SK-N-SH (cell line): ENCODE data around the gene METTL9. TPM values are rescaled to one million over a fixed set of nuclear protein-coding genes. Genes with fewer than 3 reads are reported as not detected.

Experiments
- CTCF ChIA-PET: fragments of 300-600, 350-600 bp; formaldehyde crosslinking; extraction: SDS; loops from one replicate; lab custom pipeline; 2021; lab: Yijun Ruan, JAX
- POLR2A ChIA-PET: fragments of 350-600 bp; sonication (Branson Sonifier 250); formaldehyde crosslinking; extraction: SDS; loops from one replicate; lab custom pipeline; 2020; ENCODE audit warnings: antibody characterized with exemption, inconsistent platforms; lab: Yijun Ruan, JAX
- DNase-seq: peaks from one replicate; pipeline ENCODE4 v3.0.0; 2012
- H2AFZ ChIP-seq: fragments of 200-600 bp; sonication (generic); 2 replicates; pipeline ENCODE4 v1.8.1; 2016; ENCODE audit warnings: antibody characterized with exemption, mild to moderate bottlenecking, low read depth
- H3F3A ChIP-seq: fragments of 200-600 bp; sonication (generic); replicated peaks from 2 replicates; pipeline ENCODE3; 2016; ENCODE audit warnings: antibody characterized with exemption, mild to moderate bottlenecking; ENCODE audit not compliant: insufficient read depth
- H3K27ac ChIP-seq, 2 experiments: fragments of 200-500 bp in 1 of 2; fragments of 200-600 bp in 1 of 2; sonication (Bioruptor generic) in 1 of 2; sonication (generic), shearing (Covaris generic) in 1 of 2; 2 replicates each; pipeline versions ENCODE4 v1.5.1 to v1.6.1; 2014 to 2016; ENCODE audit warnings: low read depth in 2 of 2, inconsistent platforms in 1 of 2, low read length in 1 of 2, mild to moderate bottlenecking in 1 of 2, mixed read lengths in 1 of 2
- H3K27me3 ChIP-seq: fragments of 200-600 bp; sonication (generic), shearing (Covaris generic); 2 replicates; pipeline ENCODE4 v1.6.1; 2016; ENCODE audit warnings: mixed run types; ENCODE audit not compliant: insufficient read depth
- H3K36me3 ChIP-seq, 2 experiments: fragments of 200-500 bp in 1 of 2; fragments of 200-600 bp in 1 of 2; sonication (Bioruptor generic) in 1 of 2; sonication (generic) in 1 of 2; replicated peaks in 1 of 2; 2 replicates each; pipeline versions ENCODE3 to v1.5.1; 2014 to 2016; ENCODE audit warnings: low read length in 1 of 2, mild to moderate bottlenecking in 1 of 2; ENCODE audit not compliant: insufficient read depth in 2 of 2, control insufficient read depth in 1 of 2
- H3K4me1 ChIP-seq, 2 experiments: fragments of 200-500 bp in 1 of 2; fragments of 200-600 bp in 1 of 2; sonication (Bioruptor generic) in 1 of 2; sonication (generic), shearing (Covaris generic) in 1 of 2; 2 replicates each; pipeline versions ENCODE4 v1.5.1 to v1.6.1; 2014 to 2016; ENCODE audit warnings: low read depth in 1 of 2, low read length in 1 of 2, mixed run types in 1 of 2; ENCODE audit not compliant: insufficient read depth in 2 of 2, control insufficient read depth in 1 of 2
- H3K4me2 ChIP-seq: fragments of 200-600 bp; sonication (generic), shearing (Covaris generic); 2 replicates; pipeline ENCODE4 v1.6.1; 2017; ENCODE audit warnings: mixed run types
- H3K4me3 ChIP-seq, 2 experiments: fragments of 200-500 bp in 1 of 2; fragments of 200-600 bp in 1 of 2; sonication (Bioruptor generic) in 1 of 2; sonication (generic), shearing (Covaris generic) in 1 of 2; 2 replicates each; pipeline versions ENCODE4 v1.5.1 to v1.8.1; 2014 to 2016; ENCODE audit warnings: low read depth in 2 of 2, inconsistent platforms in 1 of 2, low read length in 1 of 2, mild to moderate bottlenecking in 1 of 2, mixed read lengths in 1 of 2, moderate library complexity in 1 of 2
- H3K79me2 ChIP-seq: fragments of 200-600 bp; sonication (generic); 2 replicates; pipeline ENCODE4 v1.8.1; 2017; ENCODE audit warnings: mild to moderate bottlenecking; ENCODE audit not compliant: insufficient read depth
- H3K9ac ChIP-seq: fragments of 200-600 bp; sonication (generic); 2 replicates; pipeline ENCODE4 v1.6.1; 2017; ENCODE audit warnings: mixed run types
- H3K9me2 ChIP-seq: fragments of 200-600 bp; sonication (generic); 2 replicates; pipeline ENCODE4 v1.6.1; 2017; ENCODE audit warnings: mixed run types
- H3K9me3 ChIP-seq: fragments of 200-600 bp; sonication (generic); 2 replicates; pipeline ENCODE4 v1.6.1; 2017; ENCODE audit warnings: mixed run types, mild to moderate bottlenecking, moderate library complexity
- H4K20me1 ChIP-seq: fragments of 200-600 bp; sonication (generic); 2 replicates; pipeline ENCODE4 v1.6.1; 2017; ENCODE audit warnings: mild to moderate bottlenecking, mixed run types; ENCODE audit not compliant: insufficient read depth
- ELF1 ChIP-seq: IDR thresholded peaks from 2 replicates; pipeline ENCODE4 v1.4.0; 2012
- EZH2phosphoT487 ChIP-seq: fragments of 200-600 bp; sonication (generic); IDR thresholded peaks from 2 replicates; pipeline ENCODE4 v1.6.1; 2017; ENCODE audit warnings: low read depth, mixed run types, mild to moderate bottlenecking, antibody characterized with exemption, moderate library complexity, borderline replicate concordance
- FOXJ3 ChIP-seq: sonication (generic); formaldehyde crosslinking; IDR thresholded peaks from 2 replicates; pipeline ENCODE4 v1.5.1; 2020; ENCODE audit warnings: mild to moderate bottlenecking, missing genetic modification reagents
- FOXM1 ChIP-seq: IDR thresholded peaks from 2 replicates; pipeline ENCODE4 v1.4.0; 2012; ENCODE audit warnings: low read depth, mild to moderate bottlenecking
- MEF2A ChIP-seq: IDR thresholded peaks from 2 replicates; pipeline ENCODE4 v1.4.0; 2012; ENCODE audit warnings: low read depth, borderline replicate concordance
- NFIC ChIP-seq: IDR thresholded peaks from 2 replicates; pipeline ENCODE4 v1.4.0; 2012; ENCODE audit warnings: borderline replicate concordance
- RCOR1 ChIP-seq: fragments of 150-350 bp; IDR thresholded peaks from 2 replicates; pipeline ENCODE4 v1.6.1; 2017; ENCODE audit warnings: antibody characterized with exemption, low read length
- RXRA ChIP-seq: IDR thresholded peaks from 2 replicates; pipeline ENCODE4 v1.4.0; 2012; ENCODE audit warnings: low read depth, mild to moderate bottlenecking, borderline replicate concordance
- ZBTB33 ChIP-seq: IDR thresholded peaks from 2 replicates; pipeline ENCODE4 v1.4.0; 2012; ENCODE audit warnings: low read depth, borderline replicate concordance
- WGBS: methylation state at CpG from one replicate; pipeline ENCODE4 v1.1.6; 2017; ENCODE audit warnings: low lambda C conversion rate; 5-methylcytosine and 5-hydroxymethylcytosine counted together
- polyA plus RNA-seq, 3 experiments: library from polyadenylated mRNA; depleted of rRNA; stranded (reverse); fragments of >200 nt; gene quantifications; 2 replicates each; pipeline ENCODE4 v1.2.3, GENCODE V29; 2012
- TF ChIP-seq, protein P1 (sequence below): IDR thresholded peaks from 2 replicates; pipeline ENCODE4 v1.4.0; 2012; ENCODE audit warnings: low read depth, borderline replicate concordance
- TF ChIP-seq, protein P2 (sequence below): IDR thresholded peaks from 2 replicates; pipeline ENCODE4 v1.6.1; 2012; ENCODE audit warnings: mild to moderate bottlenecking, low read depth, low read length, moderate library complexity

The METTL9 gene
- polyA plus RNA-seq, 1 of the 3 experiments (the other 2 are of a cell fraction) = 70.7 TPM

DNA sequence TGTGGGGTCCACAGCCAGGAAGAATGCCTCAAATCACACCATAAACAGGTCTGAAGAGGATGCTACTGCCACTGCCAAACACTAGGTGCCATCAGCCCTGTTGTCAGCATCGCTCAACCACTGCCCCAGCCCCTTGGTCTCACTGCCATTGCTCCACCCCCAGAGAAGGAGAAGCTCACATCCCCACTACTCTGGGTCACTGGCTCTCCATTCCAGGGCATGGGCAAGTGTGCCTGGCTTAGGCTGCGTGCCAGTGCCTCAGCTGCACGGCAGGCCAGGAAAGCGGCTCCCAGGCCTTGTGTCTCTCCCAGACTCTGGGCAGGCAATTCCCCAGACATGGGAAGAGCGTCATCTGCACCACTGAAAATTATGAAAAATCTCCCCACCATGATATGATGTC, 54.2 kb downstream of the METTL9 start:
- 92% methylated on average over 1 of the region's 5 CpGs for WGBS
- Histone ChIP-seq H3K4me3 (no peak overlapping the region), H3K79me2 (peaks cover 26% of the 10 kb centered on the region), H3K27me3 (no peaks in the 10 kb centered on the region), H3K9me2 (no peaks in the 10 kb centered on the region), H3K9ac (no peak overlapping the region), H3K4me1 (peaks cover 0 to 3% of the 10 kb centered on the region in 2 experiments; a peak in 1 of 4 replicates), H3K9me3 (no peaks in the 10 kb centered on the region), H2AFZ (no peak overlapping the region), H4K20me1 (no peaks in the 10 kb centered on the region), H3K27ac (no peak overlapping the region; a peak in 1 of 4 replicates), H3F3A (peaks cover 13% of the 10 kb centered on the region), H3K36me3 (peaks cover 22 to 24% of the 10 kb centered on the region in 2 experiments), H3K4me2 (no peak overlapping the region)
- no peak for DNase-seq
- CTCF ChIA-PET = interaction anchor here (1.1 to 2.9 kb wide), 3 partner anchors 13 to 55 kb away, joined by 3 to 14 read pairs (median 7); no protein-coding TSS in a partner anchor
- POLR2A ChIA-PET = no interaction called here
- TF ChIP-seq RCOR1 (no peak), EZH2phosphoT487 (no peak), ELF1 (no peak)

DNA sequence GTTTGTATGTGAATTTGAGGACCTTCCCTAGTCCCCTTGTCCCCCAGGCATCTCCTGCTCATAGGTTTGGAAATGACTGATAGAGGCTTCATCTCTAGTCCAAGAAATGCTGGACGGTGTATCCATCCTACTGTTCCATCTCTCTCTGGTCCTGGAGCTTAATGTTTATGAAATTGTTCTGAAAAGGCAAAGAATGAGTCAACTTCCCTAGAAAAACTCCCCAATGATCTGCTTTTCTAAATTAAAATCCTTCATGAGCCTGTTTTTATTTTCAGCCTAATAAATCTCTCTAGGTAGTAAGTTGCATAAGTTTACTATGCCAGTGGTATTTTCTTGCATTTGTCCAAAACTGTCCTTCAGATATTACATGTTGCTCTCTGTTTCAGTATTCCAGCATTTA, 55.1 kb downstream of the METTL9 start:
- Histone ChIP-seq H3K36me3 (peaks cover 22 to 24% of the 10 kb centered on the region in 2 experiments), H3K9me2 (no peaks in the 10 kb centered on the region), H4K20me1 (no peaks in the 10 kb centered on the region), H3K9me3 (no peaks in the 10 kb centered on the region), H3F3A (peaks cover 13% of the 10 kb centered on the region), H3K9ac (no peak overlapping the region), H3K4me1 (peaks cover 0 to 3% of the 10 kb centered on the region in 2 experiments; a peak in 1 of 4 replicates), H3K79me2 (peaks cover 17% of the 10 kb centered on the region), H3K4me3 (no peak overlapping the region), H2AFZ (no peak overlapping the region), H3K27ac (no peak overlapping the region), H3K4me2 (no peak overlapping the region), H3K27me3 (no peaks in the 10 kb centered on the region)
- POLR2A ChIA-PET = interaction anchor here (1.0 kb wide), 1 partner anchor 34 kb away, joined by 5 read pairs; no protein-coding TSS in a partner anchor
- WGBS = 75% methylated on average over 1 of the region's 1 CpG
- CTCF ChIA-PET = interaction anchor here (1.8 kb wide), 1 partner anchor 14 kb away, joined by 7 read pairs; no protein-coding TSS in a partner anchor
- no peak for DNase-seq
- TF ChIP-seq RXRA (no peak), FOXJ3 (CRISPR knock-in tag) (no peak), FOXM1 (no peak), NFIC (no peak), MEF2A (no peak), ZBTB33 (no peak)
- TF ChIP-seq, protein P1, sequence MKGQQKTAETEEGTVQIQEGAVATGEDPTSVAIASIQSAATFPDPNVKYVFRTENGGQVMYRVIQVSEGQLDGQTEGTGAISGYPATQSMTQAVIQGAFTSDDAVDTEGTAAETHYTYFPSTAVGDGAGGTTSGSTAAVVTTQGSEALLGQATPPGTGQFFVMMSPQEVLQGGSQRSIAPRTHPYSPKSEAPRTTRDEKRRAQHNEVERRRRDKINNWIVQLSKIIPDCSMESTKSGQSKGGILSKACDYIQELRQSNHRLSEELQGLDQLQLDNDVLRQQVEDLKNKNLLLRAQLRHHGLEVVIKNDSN = no peak
- TF ChIP-seq, protein P2, sequence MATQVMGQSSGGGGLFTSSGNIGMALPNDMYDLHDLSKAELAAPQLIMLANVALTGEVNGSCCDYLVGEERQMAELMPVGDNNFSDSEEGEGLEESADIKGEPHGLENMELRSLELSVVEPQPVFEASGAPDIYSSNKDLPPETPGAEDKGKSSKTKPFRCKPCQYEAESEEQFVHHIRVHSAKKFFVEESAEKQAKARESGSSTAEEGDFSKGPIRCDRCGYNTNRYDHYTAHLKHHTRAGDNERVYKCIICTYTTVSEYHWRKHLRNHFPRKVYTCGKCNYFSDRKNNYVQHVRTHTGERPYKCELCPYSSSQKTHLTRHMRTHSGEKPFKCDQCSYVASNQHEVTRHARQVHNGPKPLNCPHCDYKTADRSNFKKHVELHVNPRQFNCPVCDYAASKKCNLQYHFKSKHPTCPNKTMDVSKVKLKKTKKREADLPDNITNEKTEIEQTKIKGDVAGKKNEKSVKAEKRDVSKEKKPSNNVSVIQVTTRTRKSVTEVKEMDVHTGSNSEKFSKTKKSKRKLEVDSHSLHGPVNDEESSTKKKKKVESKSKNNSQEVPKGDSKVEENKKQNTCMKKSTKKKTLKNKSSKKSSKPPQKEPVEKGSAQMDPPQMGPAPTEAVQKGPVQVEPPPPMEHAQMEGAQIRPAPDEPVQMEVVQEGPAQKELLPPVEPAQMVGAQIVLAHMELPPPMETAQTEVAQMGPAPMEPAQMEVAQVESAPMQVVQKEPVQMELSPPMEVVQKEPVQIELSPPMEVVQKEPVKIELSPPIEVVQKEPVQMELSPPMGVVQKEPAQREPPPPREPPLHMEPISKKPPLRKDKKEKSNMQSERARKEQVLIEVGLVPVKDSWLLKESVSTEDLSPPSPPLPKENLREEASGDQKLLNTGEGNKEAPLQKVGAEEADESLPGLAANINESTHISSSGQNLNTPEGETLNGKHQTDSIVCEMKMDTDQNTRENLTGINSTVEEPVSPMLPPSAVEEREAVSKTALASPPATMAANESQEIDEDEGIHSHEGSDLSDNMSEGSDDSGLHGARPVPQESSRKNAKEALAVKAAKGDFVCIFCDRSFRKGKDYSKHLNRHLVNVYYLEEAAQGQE = no peak
